GM12878 (cell line): Measurements from ENCODE around the gene BCL2L12. TPM values are rescaled to one million over a fixed set of nuclear protein-coding genes. Genes with fewer than 3 reads are reported as not detected.

ENCODE experiments used
- ATAC-seq: fragments of 200-7000 bp; cut with Tn5 transposase; 3 replicates; pipeline ENCODE4 v1.9.1; 2020; ENCODE audit warnings: mild to moderate bottlenecking, moderate library complexity
- BruUV-seq: library from RNA; stranded (reverse); fragments of 400-500 nt; replicated peaks from 2 replicates; lab custom pipeline; 2021; lab: Mats Ljungman, UMichigan
- CTCF ChIA-PET: fragments of 300-600 bp; sonication (Branson Sonifier 250); formaldehyde crosslinking; extraction: SDS; loops from one replicate; lab custom pipeline; 2021; ENCODE audit warnings: inconsistent platforms; lab: Yijun Ruan, JAX
- POLR2A ChIA-PET: fragments of 350-600 bp; formaldehyde crosslinking; extraction: SDS; loops from one replicate; lab custom pipeline; 2021; ENCODE audit warnings: inconsistent platforms; lab: Charles Lee
- RAD21 ChIA-PET: fragments of 300-600 bp; sonication (Branson Sonifier 250); formaldehyde crosslinking; loops from one replicate; lab custom pipeline; 2023; ENCODE audit warnings: antibody characterized with exemption; ENCODE audit not compliant: unreplicated experiment; lab: Charles Lee
- SMC1A ChIA-PET: fragments of 300-600 bp; sonication (Branson Sonifier 250); formaldehyde crosslinking; loops from one replicate; lab custom pipeline; 2023; ENCODE audit not compliant: unreplicated experiment, uncharacterized antibody; lab: Charles Lee
- DNase-seq: peaks from one replicate; pipeline ENCODE4 v3.0.0-alpha.2; 2011; ENCODE audit warnings: low read depth, low spot score
- FAIRE-seq: peaks from 3 replicates; lab custom pipeline; 2011; peaks lifted over from hg19 to GRCh38; lab: Jason Lieb, UNC
- H2AFZ ChIP-seq: 2 replicates; pipeline ENCODE4 v1.6.0; 2011; ENCODE audit warnings: low read depth, low read length, control low read depth; ENCODE audit not compliant: control insufficient read depth
- H3K27ac ChIP-seq: 2 replicates; pipeline ENCODE4 v1.5.1; 2011; ENCODE audit warnings: control low read depth; ENCODE audit not compliant: control insufficient read depth, insufficient read depth
- H3K27me3 ChIP-seq, 2 experiments: replicated peaks in 1 of 2; 2 replicates each; pipeline versions ENCODE4 v1.6.0 to v1.6.1; 2011; ENCODE audit warnings: low read length in 1 of 2; ENCODE audit not compliant: control insufficient read depth in 2 of 2, insufficient read depth in 2 of 2
- H3K36me3 ChIP-seq, 2 experiments: 2 replicates each; pipeline ENCODE4 v1.5.1; 2011; ENCODE audit warnings: low read length in 1 of 2; ENCODE audit not compliant: control insufficient read depth in 2 of 2, insufficient read depth in 2 of 2
- H3K4me1 ChIP-seq: 2 replicates; pipeline ENCODE4 v1.6.1; 2011; ENCODE audit warnings: mild to moderate bottlenecking, low read length, moderate library complexity, mixed read lengths; ENCODE audit not compliant: control insufficient read depth, insufficient read depth
- H3K4me2 ChIP-seq: 2 replicates; pipeline ENCODE4 v1.6.0; 2011; ENCODE audit warnings: control low read depth; ENCODE audit not compliant: control insufficient read depth, insufficient read depth
- H3K4me3 ChIP-seq: fragments of 200-600 bp; sonication (generic); 2 replicates; pipeline ENCODE4 v1.5.1; 2016
- H3K79me2 ChIP-seq: 2 replicates; pipeline ENCODE4 v1.6.0; 2011; ENCODE audit warnings: low read length; ENCODE audit not compliant: control insufficient read depth, insufficient read depth
- H3K9ac ChIP-seq: 2 replicates; pipeline ENCODE4 v1.8.0; 2011; ENCODE audit warnings: low read length, control low read depth, mixed read lengths; ENCODE audit not compliant: control insufficient read depth, insufficient read depth
- H3K9me3 ChIP-seq: replicated peaks from 3 replicates; pipeline ENCODE4 v1.5.1; 2011; ENCODE audit warnings: mild to moderate bottlenecking, low read length; ENCODE audit not compliant: control insufficient read depth, insufficient read depth
- H4K20me1 ChIP-seq: 2 replicates; pipeline ENCODE4 v1.6.0; 2011; ENCODE audit not compliant: control insufficient read depth, insufficient read depth
- CHD1 ChIP-seq: IDR thresholded peaks from 2 replicates; pipeline ENCODE4 v1.6.1; 2012; ENCODE audit warnings: low read depth, low read length, improper control_type of control experiment
- EED ChIP-seq: sonication (generic); IDR thresholded peaks from 2 replicates; pipeline ENCODE4 v1.6.1; 2016; ENCODE audit warnings: antibody characterized with exemption, low read depth
- NR2C2 ChIP-seq: IDR thresholded peaks from 2 replicates; pipeline ENCODE4 v1.6.1; 2011; ENCODE audit warnings: borderline replicate concordance, low read depth; ENCODE audit not compliant: control insufficient read depth, insufficient read length
- PKNOX1 ChIP-seq: fragments of 450-650 bp; IDR thresholded peaks from 2 replicates; pipeline ENCODE4 v1.6.1; 2016; ENCODE audit warnings: mild to moderate bottlenecking
- POLR2AphosphoS2 ChIP-seq: IDR thresholded peaks from 2 replicates; pipeline ENCODE4 v1.6.1; 2011; ENCODE audit warnings: low read depth, mild to moderate bottlenecking, low read length, improper control_type of control experiment, moderate library complexity
- REST ChIP-seq: IDR thresholded peaks from 2 replicates; pipeline ENCODE4 v1.6.1; 2012; ENCODE audit warnings: mild to moderate bottlenecking, low read depth, low read length
- SPI1 ChIP-seq: IDR thresholded peaks from 2 replicates; pipeline ENCODE4 v1.6.1; 2011; ENCODE audit warnings: low read depth, mild to moderate bottlenecking, low read length, moderate library complexity, borderline replicate concordance; ENCODE audit not compliant: insufficient read depth
- TBL1XR1 ChIP-seq: IDR thresholded peaks from 2 replicates; pipeline ENCODE4 v1.6.1; 2012; ENCODE audit warnings: low read depth, low read length, improper control_type of control experiment
- ZBTB40 ChIP-seq: fragments of 450-650 bp; IDR thresholded peaks from 2 replicates; pipeline ENCODE4 v1.6.1; 2016; ENCODE audit warnings: mild to moderate bottlenecking, moderate library complexity, borderline replicate concordance
- ZNF207 ChIP-seq: fragments of 450-650 bp; IDR thresholded peaks from 2 replicates; pipeline ENCODE4 v1.6.1; 2014; ENCODE audit warnings: antibody characterized with exemption, mild to moderate bottlenecking, borderline replicate concordance
- ZNF274 ChIP-seq: IDR thresholded peaks from one replicate; pipeline ENCODE4 v1.8.0; 2011; ENCODE audit not compliant: insufficient read length, insufficient read depth
- WGBS: methylation state at CpG from one replicate; pipeline ENCODE4 v1.1.6; 2016; ENCODE audit warnings: low lambda C conversion rate; ENCODE audit not compliant: insufficient replicate concordance, insufficient coverage; ENCODE audit errors: missing lambda C conversion rate; 5-methylcytosine and 5-hydroxymethylcytosine counted together
- in situ Hi-C: fragments of 300-500 bp; cut with MboI; formaldehyde crosslinking; loops from 9 replicates; pipeline ENCODE4 v1.14.3; 2018; ENCODE audit warnings: mixed read lengths
- intact Hi-C: fragments of 100-400 bp; cut with micrococcal nuclease; formaldehyde crosslinking; loops from one replicate; pipeline ENCODE4 v1.14.2; 2022; ENCODE audit not compliant: unreplicated experiment
- polyA plus RNA-seq, 11 experiments: library from polyadenylated mRNA; depleted of rRNA in 4 of 11; unstranded in 6 of 11; stranded (reverse) in 5 of 11; fragments of >200 nt; fragmentation: Nextera tagmentation in 4 of 11; fragmentation: Illumina TruSeq in 1 of 11; extraction: Ambion mirVana in 4 of 11; extraction: Trizol in 1 of 11; gene quantifications; 1 replicate in 1 of 11; 2 replicates in 10 of 11; pipeline versions ENCODE4 v1.2.1 to v1.2.3, GENCODE V29; 2011 to 2016; ENCODE audit warnings: inconsistent platforms in 2 of 11, missing spikeins in 2 of 11, low read depth in 1 of 11
- total RNA-seq, 4 experiments: library from RNA; depleted of rRNA in 3 of 4; stranded (reverse); fragments of >200 nt in 3 of 4; fragmentation: Illumina TruSeq in 1 of 4; extraction: Trizol in 1 of 4; gene quantifications; 2 replicates each; pipeline versions ENCODE4 v1.2.1 to v1.2.3, GENCODE V29; 2013 to 2021

Gene BCL2L12
- total and polyA plus RNA-seq, 10 of the 15 experiments (the other 5 are each of a cell fraction or from before 2014, with no cell fraction given), result 1.8 to 143 (median 50.4) TPM

GRCh38 chr19:49635530-49636232 lies 30.1 kb upstream of the BCL2L12 start:
- Histone ChIP-seq H3K4me2 (no peak overlapping the region), H3K9ac (no peak overlapping the region), H4K20me1 (no peaks in the 10 kb centered on the region), H3K9me3 (no peaks in the 10 kb centered on the region), H3K27me3 (no peaks in the 10 kb centered on the region), H2AFZ (no peak overlapping the region), H3K79me2 (peaks cover 1% of the 10 kb centered on the region), H3K4me1 (peaks cover 5% of the 10 kb centered on the region), H3K4me3 (no peak overlapping the region), H3K36me3 (no peaks in the 10 kb centered on the region), H3K27ac (no peak overlapping the region)
- intact Hi-C loops (no loop called here), in situ Hi-C loops (no loop called here)
- ChIA-PET CTCF (interaction anchor here (0.6 to 1.4 kb wide), 3 partner anchors 45 to 1363 kb away, joined by 3 to 4 read pairs (median 3); partner anchors contain the start of gene IL4I1), POLR2A (interaction anchor here (0.6 to 1.2 kb wide), 2 partner anchors 40 to 143 kb away, joined by 3 to 4 read pairs; no protein-coding TSS in a partner anchor), SMC1A (no interaction called here), RAD21 (no interaction called here)
- WGBS, result 32% methylated on average over 23 of the region's 24 CpGs
- BruUV-seq, result no TSS peak
- FAIRE-seq, result no peak
- DNase-seq, result no peak
- no peak for ATAC-seq
- TF ChIP-seq EED, result no peak
- no peak for TF ChIP-seq CHD1
- no peak for TF ChIP-seq NR2C2
- no peak for TF ChIP-seq TBL1XR1
- no peak for TF ChIP-seq ZNF274
- TF ChIP-seq SPI1, result no peak
- TF ChIP-seq REST, result no peak
- TF ChIP-seq ZNF207, result no peak
- TF ChIP-seq ZBTB40, result no peak
- no peak for TF ChIP-seq POLR2AphosphoS2
- TF ChIP-seq PKNOX1, result no peak
